ENCODE results near the gene CERS2. TPM values are rescaled to one million over a fixed set of nuclear protein-coding genes. Genes with fewer than 3 reads are reported as not detected.

Gene CERS2
- total and polyA plus RNA-seq, 10 donors, result 63.4 to 128 (median 86.3) TPM

DNA sequence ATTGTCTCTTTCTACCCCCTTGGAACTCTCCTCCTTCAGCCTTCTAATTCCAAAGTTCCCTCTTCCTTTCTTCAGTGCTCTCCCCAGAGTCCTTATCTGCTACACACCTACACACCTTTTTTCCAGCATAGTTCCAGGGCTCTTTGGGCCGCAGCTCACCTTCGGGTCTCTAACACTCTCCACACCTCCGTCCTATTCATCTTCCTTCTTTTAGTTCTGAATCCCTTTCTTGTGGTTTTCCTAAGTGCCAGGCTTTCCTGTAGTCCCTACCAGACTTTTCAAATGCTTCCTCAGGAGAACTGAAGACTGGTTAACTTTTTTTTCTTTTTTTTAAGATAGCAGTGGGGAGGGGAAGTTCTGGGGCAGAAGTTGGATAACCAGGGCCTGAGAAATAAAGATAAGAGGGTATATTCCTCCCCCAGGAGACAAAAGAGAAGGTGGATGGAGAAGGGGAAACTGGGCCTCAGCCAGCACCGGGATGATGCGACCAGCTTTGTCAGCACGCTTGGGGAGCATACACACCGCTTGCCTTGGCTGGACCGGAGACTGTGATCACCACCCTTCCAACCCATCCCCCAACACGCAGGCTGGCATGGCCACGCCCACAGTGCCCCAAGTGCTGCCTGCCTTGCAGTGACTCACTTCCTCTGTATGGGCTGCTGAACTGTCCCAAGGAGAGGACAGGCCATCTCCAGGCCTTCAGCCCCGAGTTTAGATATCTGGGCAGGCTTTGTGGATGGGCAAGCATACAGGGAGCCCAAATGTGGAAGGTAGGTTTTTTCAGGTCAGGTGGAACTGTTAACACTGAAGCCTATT, 2.5 kb upstream of the CERS2 start:
- Histone ChIP-seq H3K27ac (peak overlapping the region; percentile 62 to 97 (median 82)), H3K9me3 (no peaks in the 10 kb centered on the region), H3K4me1 (peaks cover 43 to 71% (median 66%) of the 10 kb centered on the region in 6 donors), H3K36me3 (no peaks in the 10 kb centered on the region), H3K4me3 (peak overlapping the region in 1 of 8 donors; percentile 51), H3K27me3 (replicated peaks in 1 of 7) (no peaks in the 10 kb centered on the region)
- TF ChIP-seq POLR2A (IDR thresholded peaks at IDR 0.05) (no peak), POLR2AphosphoS5 (IDR thresholded peaks at IDR 0.05) (peak; percentile 82 to 90 (median 88))
- TF ChIP-seq, protein P1, sequence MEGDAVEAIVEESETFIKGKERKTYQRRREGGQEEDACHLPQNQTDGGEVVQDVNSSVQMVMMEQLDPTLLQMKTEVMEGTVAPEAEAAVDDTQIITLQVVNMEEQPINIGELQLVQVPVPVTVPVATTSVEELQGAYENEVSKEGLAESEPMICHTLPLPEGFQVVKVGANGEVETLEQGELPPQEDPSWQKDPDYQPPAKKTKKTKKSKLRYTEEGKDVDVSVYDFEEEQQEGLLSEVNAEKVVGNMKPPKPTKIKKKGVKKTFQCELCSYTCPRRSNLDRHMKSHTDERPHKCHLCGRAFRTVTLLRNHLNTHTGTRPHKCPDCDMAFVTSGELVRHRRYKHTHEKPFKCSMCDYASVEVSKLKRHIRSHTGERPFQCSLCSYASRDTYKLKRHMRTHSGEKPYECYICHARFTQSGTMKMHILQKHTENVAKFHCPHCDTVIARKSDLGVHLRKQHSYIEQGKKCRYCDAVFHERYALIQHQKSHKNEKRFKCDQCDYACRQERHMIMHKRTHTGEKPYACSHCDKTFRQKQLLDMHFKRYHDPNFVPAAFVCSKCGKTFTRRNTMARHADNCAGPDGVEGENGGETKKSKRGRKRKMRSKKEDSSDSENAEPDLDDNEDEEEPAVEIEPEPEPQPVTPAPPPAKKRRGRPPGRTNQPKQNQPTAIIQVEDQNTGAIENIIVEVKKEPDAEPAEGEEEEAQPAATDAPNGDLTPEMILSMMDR (IDR thresholded peaks at IDR 0.05 in 8 of 11, conservative IDR thresholded peaks at IDR 0.05 in 3 of 11), result peak in 1 of 11 experiments; percentile 14
- WGBS, 5 donors, result 14 to 32% (median 20%) methylated on average over 9 to 11 of the region's 11 CpGs
- intact Hi-C loops (cut with DNase I; ENCODE audit: low total_unique reads), result loop anchor here (10.0 kb wide), 1 partner anchor 52 kb away; the partner anchor contains the start of gene SETDB1
- DNase-seq, result peak; percentile 97

GRCh38 chr1:150976401-150976821, 1.8 kb upstream of the CERS2 start:
- Histone ChIP-seq H3K4me1 (peaks cover 49 to 78% (median 73%) of the 10 kb centered on the region in 6 donors), H3K9me3 (no peaks in the 10 kb centered on the region), H3K27me3 (replicated peaks in 1 of 7) (no peaks in the 10 kb centered on the region), H3K27ac (peak overlapping the region in 7 of 8 donors; percentile 79 to 97 (median 84)), H3K4me3 (peak overlapping the region in 1 of 8 donors; percentile 51), H3K36me3 (no peaks in the 10 kb centered on the region)
- TF ChIP-seq POLR2A (IDR thresholded peaks at IDR 0.05) (no peak), POLR2AphosphoS5 (IDR thresholded peaks at IDR 0.05) (no peak)
- TF ChIP-seq, protein P1 (IDR thresholded peaks at IDR 0.05 in 8 of 11, conservative IDR thresholded peaks at IDR 0.05 in 3 of 11), result no peak
- WGBS, 5 donors, result 83 to 94% (median 88%) methylated on average over 9 of the region's 9 CpGs
- intact Hi-C loops (cut with DNase I; ENCODE audit: low total_unique reads), result loop anchor here (10.0 kb wide), 1 partner anchor 52 kb away; the partner anchor contains the start of gene SETDB1
- no peak for DNase-seq

- 0 to 4% (median 1%) methylated on average over 32 to 67 of the region's 67 CpGs for WGBS, 5 donors
- H3K4me1 ChIP-seq, result peaks cover 44 to 88% (median 79%) of the 10 kb centered on the region in 6 donors
- DNase-seq, result peak; percentile 90
Measured at GRCh38 chr1:150973836-150974579, 627 bp downstream of the CERS2 start.

More at GRCh38 chr1:150973836-150974579, 627 bp downstream of the CERS2 start:
- H3K4me3 ChIP-seq, result peak overlapping the region; percentile 67 to 90 (median 75)
- intact Hi-C loops (cut with DNase I; ENCODE audit: low total_unique reads), result loop anchor here (10.0 kb wide), 1 partner anchor 49 kb away; the partner anchor contains the start of gene SETDB1
- peaks cover 0 to 4% (median 2%) of the 10 kb centered on the region in 6 donors for H3K36me3 ChIP-seq
- peak overlapping the region; percentile 92 to 97 (median 96) for H3K27ac ChIP-seq
- no peaks in the 10 kb centered on the region for H3K9me3 ChIP-seq
- TF ChIP-seq, protein P1 (IDR thresholded peaks at IDR 0.05 in 8 of 11, conservative IDR thresholded peaks at IDR 0.05 in 3 of 11), result peak in 1 of 11 experiments; percentile 16
- TF ChIP-seq POLR2AphosphoS5 (IDR thresholded peaks at IDR 0.05) (peak in 2 of 3 donors; percentile 31 to 52), POLR2A (IDR thresholded peaks at IDR 0.05) (no peak)
- no peaks in the 10 kb centered on the region for H3K27me3 ChIP-seq (replicated peaks in 1 of 7)

Data from spleen (tissue), 11 donors.